ENCODE data around the gene RBMS3. TPM values are rescaled to one million over a fixed set of nuclear protein-coding genes. Genes with fewer than 3 reads are reported as not detected.

The RBMS3 gene
- total and polyA plus RNA-seq, 4 donors, result 29.1 to 86.7 (median 58.1) TPM

DNA sequence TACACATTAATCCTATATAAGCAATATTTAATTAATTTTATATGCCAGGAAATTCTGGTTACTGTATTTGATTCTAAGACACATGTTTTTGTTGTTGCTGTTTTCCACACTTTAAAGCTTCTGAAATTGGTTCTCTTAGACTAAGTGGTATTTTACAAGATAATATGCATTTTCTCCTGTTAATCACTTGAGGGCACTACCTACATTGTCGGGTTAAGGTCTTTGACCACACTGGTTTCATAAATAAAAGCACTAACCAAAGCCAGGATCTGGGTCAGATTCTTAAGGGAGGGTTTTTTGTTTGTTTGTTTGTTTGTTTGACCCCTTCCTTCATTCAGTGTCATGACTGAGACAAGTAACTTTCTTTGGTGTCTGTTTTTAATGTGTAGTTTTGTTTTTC is 590.2 kb downstream of the RBMS3 start:
- H3K9me3 ChIP-seq (ENCODE audit: control insufficient read depth, insufficient read depth, low read length), result peaks cover 3% of the 10 kb centered on the region
- DNase-seq (ENCODE audit: low read depth in 4 of 6, low spot score in 6 of 6), result no peak
- WGBS (ENCODE audit: insufficient coverage), result no CpG with 5 or more reads among the region's 1 CpG
- no peaks in the 10 kb centered on the region for H3K4me1 ChIP-seq (ENCODE audit: control insufficient read depth, insufficient read depth, low read length)
- H3K27ac ChIP-seq (ENCODE audit: low read depth, low read length), result no peak overlapping the region
- no peak overlapping the region for H3K4me3 ChIP-seq (ENCODE audit: low read depth, low read length)
- no peaks in the 10 kb centered on the region for H3K36me3 ChIP-seq (ENCODE audit: control insufficient read depth, insufficient read depth, low read length)
- no peaks in the 10 kb centered on the region for H3K27me3 ChIP-seq (ENCODE audit: control insufficient read depth, insufficient read depth, low read length)

- no peak for DNase-seq (ENCODE audit: low read depth in 4 of 6, low spot score in 6 of 6)
These were observed 599.9 kb downstream of the RBMS3 start for GRCh38 chr3:29880809-29881208.

DNA sequence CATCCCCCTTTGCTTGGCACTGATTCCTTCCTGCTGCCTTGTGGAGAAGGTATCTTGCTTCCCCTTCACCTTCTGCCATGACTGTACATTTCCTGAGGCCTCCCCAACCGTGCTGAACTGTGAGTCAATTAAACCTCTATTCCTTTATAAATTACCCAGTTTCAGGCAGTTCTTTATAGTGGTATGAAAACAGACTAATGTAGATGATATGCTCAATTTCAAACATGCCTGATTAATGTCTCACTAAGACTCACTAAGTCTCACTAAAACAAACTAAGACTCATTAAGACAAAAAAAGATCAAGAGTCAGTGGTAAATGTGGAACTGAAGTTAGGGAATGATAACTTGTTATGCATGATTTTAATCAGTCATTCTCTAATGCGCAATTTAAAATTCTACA is 606.6 kb downstream of the RBMS3 start:
- WGBS (ENCODE audit: insufficient coverage), result no CpG with 5 or more reads among the region's 2 CpGs
- H3K27ac ChIP-seq (ENCODE audit: low read depth, low read length), result no peak overlapping the region
- H3K27me3 ChIP-seq (ENCODE audit: control insufficient read depth, insufficient read depth, low read length), result no peaks in the 10 kb centered on the region
- H3K36me3 ChIP-seq (ENCODE audit: control insufficient read depth, insufficient read depth, low read length), result no peaks in the 10 kb centered on the region
- H3K9me3 ChIP-seq (ENCODE audit: control insufficient read depth, insufficient read depth, low read length), result no peaks in the 10 kb centered on the region
- no peaks in the 10 kb centered on the region for H3K4me1 ChIP-seq (ENCODE audit: control insufficient read depth, insufficient read depth, low read length)
- DNase-seq (ENCODE audit: low read depth in 4 of 6, low spot score in 6 of 6), result no peak
- no peak overlapping the region for H3K4me3 ChIP-seq (ENCODE audit: low read depth, low read length)

More at GRCh38 chr3:29880809-29881208, 599.9 kb downstream of the RBMS3 start:
- Histone ChIP-seq H3K36me3 (ENCODE audit: control insufficient read depth, insufficient read depth, low read length) (no peaks in the 10 kb centered on the region), H3K4me1 (ENCODE audit: control insufficient read depth, insufficient read depth, low read length) (no peaks in the 10 kb centered on the region), H3K4me3 (ENCODE audit: low read depth, low read length) (no peak overlapping the region), H3K9me3 (ENCODE audit: control insufficient read depth, insufficient read depth, low read length) (no peaks in the 10 kb centered on the region), H3K27me3 (ENCODE audit: control insufficient read depth, insufficient read depth, low read length) (no peaks in the 10 kb centered on the region), H3K27ac (ENCODE audit: low read depth, low read length) (no peak overlapping the region)
- WGBS (ENCODE audit: insufficient coverage), result 94% methylated on average over 3 of the region's 3 CpGs

GRCh38 chr3:29889215-29889614 is 608.3 kb downstream of the RBMS3 start:
- H3K36me3 ChIP-seq (ENCODE audit: control insufficient read depth, insufficient read depth, low read length), result no peaks in the 10 kb centered on the region
- H3K9me3 ChIP-seq (ENCODE audit: control insufficient read depth, insufficient read depth, low read length), result no peaks in the 10 kb centered on the region
- no peaks in the 10 kb centered on the region for H3K4me1 ChIP-seq (ENCODE audit: control insufficient read depth, insufficient read depth, low read length)
- no peak overlapping the region for H3K4me3 ChIP-seq (ENCODE audit: low read depth, low read length)
- no peak for DNase-seq (ENCODE audit: low read depth in 4 of 6, low spot score in 6 of 6)
- H3K27ac ChIP-seq (ENCODE audit: low read depth, low read length), result no peak overlapping the region
- H3K27me3 ChIP-seq (ENCODE audit: control insufficient read depth, insufficient read depth, low read length), result no peaks in the 10 kb centered on the region
- no CpG with 5 or more reads among the region's 1 CpG for WGBS (ENCODE audit: insufficient coverage)

DNA sequence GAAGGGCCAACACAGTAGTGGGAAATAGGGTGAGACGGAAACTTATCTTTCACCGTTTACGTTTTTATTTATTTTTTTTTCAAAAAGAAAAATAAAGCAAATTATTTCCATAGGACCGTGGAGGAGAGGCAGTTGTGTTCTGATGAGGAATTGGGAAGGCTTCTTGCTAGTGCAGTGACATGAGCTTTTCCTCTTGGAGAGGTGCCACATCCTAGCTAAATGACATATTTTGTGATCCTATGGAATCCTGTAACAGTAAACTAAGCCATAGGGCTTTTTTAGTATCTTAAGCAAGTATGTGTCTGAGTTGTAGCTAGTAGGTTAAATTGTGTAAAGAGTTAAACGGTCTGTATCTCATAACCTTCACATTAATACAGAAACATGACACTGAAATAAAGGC is 609.9 kb downstream of the RBMS3 start:
- H3K4me3 ChIP-seq (ENCODE audit: low read depth, low read length), result no peak overlapping the region
- H3K9me3 ChIP-seq (ENCODE audit: control insufficient read depth, insufficient read depth, low read length), result no peaks in the 10 kb centered on the region
- no peak overlapping the region for H3K27ac ChIP-seq (ENCODE audit: low read depth, low read length)
- H3K27me3 ChIP-seq (ENCODE audit: control insufficient read depth, insufficient read depth, low read length), result no peaks in the 10 kb centered on the region
- H3K36me3 ChIP-seq (ENCODE audit: control insufficient read depth, insufficient read depth, low read length), result no peaks in the 10 kb centered on the region
- no peak for DNase-seq (ENCODE audit: low read depth in 4 of 6, low spot score in 6 of 6)
- no peaks in the 10 kb centered on the region for H3K4me1 ChIP-seq (ENCODE audit: control insufficient read depth, insufficient read depth, low read length)
- WGBS (ENCODE audit: insufficient coverage), result 80% methylated on average over 1 of the region's 5 CpGs

DNA sequence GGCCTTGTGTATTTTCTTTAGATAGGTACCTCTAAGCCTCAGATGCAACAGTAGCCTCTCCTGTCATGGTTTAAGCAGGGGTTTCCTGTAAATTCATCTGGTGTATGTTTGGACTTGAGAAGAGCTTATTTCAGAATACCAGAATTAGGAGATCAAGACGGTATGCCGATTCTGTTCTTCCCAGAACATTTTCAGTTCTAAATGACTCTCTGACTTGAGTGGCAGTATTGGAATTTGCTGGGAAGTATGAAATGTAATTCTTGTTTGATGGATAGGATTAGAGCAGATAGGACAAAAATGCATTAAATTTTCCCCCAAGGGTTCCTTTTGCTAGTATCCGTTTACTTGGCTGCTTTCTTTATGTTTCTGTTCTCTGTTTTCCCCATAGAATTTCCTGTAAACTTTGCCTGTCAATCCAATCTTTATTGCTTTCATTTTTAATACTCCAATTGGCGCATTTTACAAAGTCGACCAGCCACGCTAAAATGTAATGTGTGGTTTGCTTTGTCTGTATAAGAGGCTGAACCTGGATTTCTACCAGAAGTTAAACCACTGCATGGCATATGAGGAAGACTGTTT is 612.2 kb downstream of the RBMS3 start:
- Histone ChIP-seq H3K36me3 (ENCODE audit: control insufficient read depth, insufficient read depth, low read length) (no peaks in the 10 kb centered on the region), H3K4me1 (ENCODE audit: control insufficient read depth, insufficient read depth, low read length) (no peaks in the 10 kb centered on the region), H3K9me3 (ENCODE audit: control insufficient read depth, insufficient read depth, low read length) (no peaks in the 10 kb centered on the region), H3K27me3 (ENCODE audit: control insufficient read depth, insufficient read depth, low read length) (no peaks in the 10 kb centered on the region), H3K27ac (ENCODE audit: low read depth, low read length) (no peak overlapping the region), H3K4me3 (ENCODE audit: low read depth, low read length) (no peak overlapping the region)
- WGBS (ENCODE audit: insufficient coverage), result 80% methylated on average over 3 of the region's 6 CpGs
- DNase-seq (ENCODE audit: low read depth in 4 of 6, low spot score in 6 of 6), result peak in 1 of 6 donors; percentile 10

- no peaks in the 10 kb centered on the region for H3K9me3 ChIP-seq (ENCODE audit: control insufficient read depth, insufficient read depth, low read length)
- H3K27ac ChIP-seq (ENCODE audit: low read depth, low read length), result no peak overlapping the region
- H3K27me3 ChIP-seq (ENCODE audit: control insufficient read depth, insufficient read depth, low read length), result no peaks in the 10 kb centered on the region
- no peaks in the 10 kb centered on the region for H3K36me3 ChIP-seq (ENCODE audit: control insufficient read depth, insufficient read depth, low read length)
- no peak for DNase-seq (ENCODE audit: low read depth in 4 of 6, low spot score in 6 of 6)
- no peaks in the 10 kb centered on the region for H3K4me1 ChIP-seq (ENCODE audit: control insufficient read depth, insufficient read depth, low read length)
- WGBS (ENCODE audit: insufficient coverage), result no CpG with 5 or more reads among the region's 3 CpGs
- H3K4me3 ChIP-seq (ENCODE audit: low read depth, low read length), result no peak overlapping the region
These were observed 616.0 kb downstream of the RBMS3 start for GRCh38 chr3:29896856-29897255.

DNA sequence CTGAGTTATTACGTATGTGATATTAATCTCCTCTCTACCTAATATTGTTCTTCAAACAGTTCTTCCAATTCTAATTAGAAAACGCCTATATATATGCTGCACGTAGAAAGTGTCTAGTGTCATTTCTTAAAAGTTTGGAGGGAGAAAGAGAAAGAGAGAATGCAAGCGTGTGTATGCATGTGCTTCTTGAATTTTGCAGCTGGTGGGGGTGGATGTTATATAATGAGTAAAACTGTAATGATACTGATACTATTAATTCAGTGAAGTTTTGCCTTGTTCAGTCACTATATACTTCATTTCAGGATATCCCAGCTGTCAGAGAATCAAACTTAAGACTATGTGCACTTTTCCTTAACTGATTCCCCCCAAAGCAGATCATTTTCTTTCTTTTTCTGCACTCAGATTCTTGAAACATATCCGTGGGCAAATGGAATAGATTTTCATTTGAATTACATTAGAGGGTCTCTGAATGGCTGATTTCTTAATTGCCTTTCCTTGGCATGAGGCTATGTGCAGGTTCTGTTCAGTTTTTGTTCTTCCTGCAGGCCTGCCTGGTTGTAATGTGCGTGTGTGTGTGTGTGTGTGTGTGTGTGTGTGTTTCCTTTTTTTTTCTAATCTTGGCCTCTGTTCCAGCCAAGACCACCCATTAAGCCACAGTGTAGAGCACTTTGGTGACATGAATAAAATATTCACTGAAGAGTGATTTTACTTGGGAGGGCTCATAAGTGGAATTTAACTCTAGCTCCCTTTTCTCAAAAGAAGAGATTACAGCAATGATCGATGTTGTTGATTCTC is 617.5 kb downstream of the RBMS3 start:
- H3K27me3 ChIP-seq (ENCODE audit: control insufficient read depth, insufficient read depth, low read length), result no peaks in the 10 kb centered on the region
- 70% methylated on average over 2 of the region's 7 CpGs for WGBS (ENCODE audit: insufficient coverage)
- H3K9me3 ChIP-seq (ENCODE audit: control insufficient read depth, insufficient read depth, low read length), result no peaks in the 10 kb centered on the region
- H3K27ac ChIP-seq (ENCODE audit: low read depth, low read length), result no peak overlapping the region
- H3K36me3 ChIP-seq (ENCODE audit: control insufficient read depth, insufficient read depth, low read length), result no peaks in the 10 kb centered on the region
- H3K4me1 ChIP-seq (ENCODE audit: control insufficient read depth, insufficient read depth, low read length), result no peaks in the 10 kb centered on the region
- no peak overlapping the region for H3K4me3 ChIP-seq (ENCODE audit: low read depth, low read length)
- peak in 5 of 6 donors; percentile 11 to 84 (median 17) for DNase-seq (ENCODE audit: low read depth in 4 of 6, low spot score in 6 of 6)

DNA sequence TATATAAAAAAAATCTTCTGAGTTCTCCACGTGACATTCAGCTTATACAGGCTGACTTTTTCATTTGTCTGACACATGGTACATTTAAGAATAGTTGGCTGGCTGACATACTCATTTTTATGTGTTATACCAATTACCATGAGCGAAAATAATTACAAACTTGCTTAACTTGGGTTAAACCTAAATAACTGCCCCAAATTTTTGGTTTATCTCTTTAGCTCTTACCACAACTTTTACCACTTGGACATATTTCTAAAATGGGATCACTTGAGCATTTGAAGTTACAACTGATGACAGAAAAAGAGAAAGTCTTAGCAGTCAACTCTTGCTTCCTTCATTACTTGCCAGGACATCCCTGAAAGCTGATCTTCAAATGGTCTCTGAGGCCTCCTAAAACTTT is 618.1 kb downstream of the RBMS3 start:
- no CpG with 5 or more reads among the region's 2 CpGs for WGBS (ENCODE audit: insufficient coverage)
- H3K36me3 ChIP-seq (ENCODE audit: control insufficient read depth, insufficient read depth, low read length), result no peaks in the 10 kb centered on the region

DNA sequence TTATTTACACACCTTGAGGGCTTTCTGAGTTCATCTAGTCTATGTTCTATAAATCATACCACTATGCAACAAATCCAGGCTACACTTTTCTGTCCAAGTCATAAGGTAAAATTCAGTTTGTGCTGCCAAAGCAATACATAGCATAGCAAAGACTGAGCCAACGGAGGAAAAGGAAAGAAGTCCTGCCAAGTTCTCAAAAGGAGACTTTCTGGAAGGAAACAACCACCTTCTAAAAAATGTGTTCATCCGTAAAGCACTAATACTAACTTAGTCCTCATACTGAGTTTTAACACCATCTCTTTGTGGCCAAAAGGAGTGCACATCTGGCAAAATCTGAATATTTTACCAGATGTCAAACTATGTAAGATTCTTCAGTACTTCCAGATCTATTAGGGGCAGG is 620.2 kb downstream of the RBMS3 start:
- Histone ChIP-seq H3K36me3 (ENCODE audit: control insufficient read depth, insufficient read depth, low read length) (no peaks in the 10 kb centered on the region), H3K4me1 (ENCODE audit: control insufficient read depth, insufficient read depth, low read length) (no peaks in the 10 kb centered on the region), H3K27me3 (ENCODE audit: control insufficient read depth, insufficient read depth, low read length) (no peaks in the 10 kb centered on the region), H3K4me3 (ENCODE audit: low read depth, low read length) (no peak overlapping the region), H3K27ac (ENCODE audit: low read depth, low read length) (peak overlapping the region; percentile 11), H3K9me3 (ENCODE audit: control insufficient read depth, insufficient read depth, low read length) (no peaks in the 10 kb centered on the region)
- WGBS (ENCODE audit: insufficient coverage), result 20% methylated on average over 1 of the region's 2 CpGs
- DNase-seq (ENCODE audit: low read depth in 4 of 6, low spot score in 6 of 6), result peak in 1 of 6 donors; percentile 48

More for the DNA sequence above, 618.1 kb downstream of the RBMS3 start:
- Histone ChIP-seq H3K9me3 (ENCODE audit: control insufficient read depth, insufficient read depth, low read length) (no peaks in the 10 kb centered on the region), H3K27ac (ENCODE audit: low read depth, low read length) (no peak overlapping the region), H3K27me3 (ENCODE audit: control insufficient read depth, insufficient read depth, low read length) (no peaks in the 10 kb centered on the region), H3K4me3 (ENCODE audit: low read depth, low read length) (no peak overlapping the region), H3K4me1 (ENCODE audit: control insufficient read depth, insufficient read depth, low read length) (no peaks in the 10 kb centered on the region)
- no peak for DNase-seq (ENCODE audit: low read depth in 4 of 6, low spot score in 6 of 6)

Data from spinal cord (tissue), 10 donors.